HG03354 (cell line): Measurements from ENCODE around the gene EPYC.

Source experiments
- ATAC-seq: cut with Tn5 transposase; IDR thresholded peaks from one replicate; pipeline ENCODE4 v1.9.1; 2021; ENCODE audit warnings: mild to moderate bottlenecking; ENCODE audit not compliant: unreplicated experiment, poor library complexity, severe bottlenecking

The EPYC gene

GRCh38 chr12:90963946-90964345 lies 40.8 kb downstream of the EPYC start:
- no peak for ATAC-seq

- no peak for ATAC-seq
These were observed 43.6 kb downstream of the EPYC start for GRCh38 chr12:90961154-90961553.

- ATAC-seq: peak; percentile 91
These were observed 45.1 kb downstream of the EPYC start for GRCh38 chr12:90959538-90960139.

GRCh38 chr12:90959032-90959431 lies 45.7 kb downstream of the EPYC start:
- ATAC-seq: no peak

GRCh38 chr12:90958347-90958746 lies 46.4 kb downstream of the EPYC start:
- no peak for ATAC-seq

GRCh38 chr12:90954921-90955320 lies 49.9 kb downstream of the EPYC start, which contains the start of gene CCER1:
TSS of gene CCER1 (minus strand) at chr12:90955176. CDS start at chr12:90954742, 434 bp downstream.
- ATAC-seq: no peak

- no peak for ATAC-seq
These were observed 50.3 kb downstream of the EPYC start for GRCh38 chr12:90954428-90954827.

- peak; percentile 64 for ATAC-seq
These were observed 50.8 kb downstream of the EPYC start for GRCh38 chr12:90953956-90954421.

GRCh38 chr12:90951432-90952105 lies 53.2 kb downstream of the EPYC start:
- ATAC-seq: no peak

- no peak for ATAC-seq
These were observed 56.9 kb downstream of the EPYC start for GRCh38 chr12:90947869-90948268.

GRCh38 chr12:90945070-90945649 lies 59.6 kb downstream of the EPYC start:
- peak; percentile 76 for ATAC-seq

- ATAC-seq: no peak
These were observed 61.5 kb downstream of the EPYC start for GRCh38 chr12:90943255-90943654.

GRCh38 chr12:90940872-90941499 lies 63.8 kb downstream of the EPYC start:
- peak; percentile 88 for ATAC-seq

GRCh38 chr12:90939382-90939781 lies 65.4 kb downstream of the EPYC start:
- ATAC-seq: no peak

GRCh38 chr12:90938451-90938850 lies 66.3 kb downstream of the EPYC start:
- ATAC-seq: no peak

- ATAC-seq: no peak
These were observed 67.1 kb downstream of the EPYC start for GRCh38 chr12:90937651-90938050.

GRCh38 chr12:90936230-90937005 lies 68.4 kb downstream of the EPYC start:
- no peak for ATAC-seq

GRCh38 chr12:90925562-90925961 lies 79.2 kb downstream of the EPYC start:
- no peak for ATAC-seq

- no peak for ATAC-seq
These were observed 80.4 kb downstream of the EPYC start for GRCh38 chr12:90924406-90924805.

- no peak for ATAC-seq
These were observed 82.6 kb downstream of the EPYC start for GRCh38 chr12:90922145-90922627.
